ENCODE data around the gene OOSP1. TPM values are rescaled to one million over a fixed set of nuclear protein-coding genes. Genes with fewer than 3 reads are reported as not detected.
"Not testable (repeated sequence)": the region's sequence is repeated elsewhere in the genome, so short reads cannot be mapped to it uniquely, and the experiment has no call there.

Gene OOSP1
- total RNA-seq, 4 donors from 2014 or later, result not detected

DNA sequence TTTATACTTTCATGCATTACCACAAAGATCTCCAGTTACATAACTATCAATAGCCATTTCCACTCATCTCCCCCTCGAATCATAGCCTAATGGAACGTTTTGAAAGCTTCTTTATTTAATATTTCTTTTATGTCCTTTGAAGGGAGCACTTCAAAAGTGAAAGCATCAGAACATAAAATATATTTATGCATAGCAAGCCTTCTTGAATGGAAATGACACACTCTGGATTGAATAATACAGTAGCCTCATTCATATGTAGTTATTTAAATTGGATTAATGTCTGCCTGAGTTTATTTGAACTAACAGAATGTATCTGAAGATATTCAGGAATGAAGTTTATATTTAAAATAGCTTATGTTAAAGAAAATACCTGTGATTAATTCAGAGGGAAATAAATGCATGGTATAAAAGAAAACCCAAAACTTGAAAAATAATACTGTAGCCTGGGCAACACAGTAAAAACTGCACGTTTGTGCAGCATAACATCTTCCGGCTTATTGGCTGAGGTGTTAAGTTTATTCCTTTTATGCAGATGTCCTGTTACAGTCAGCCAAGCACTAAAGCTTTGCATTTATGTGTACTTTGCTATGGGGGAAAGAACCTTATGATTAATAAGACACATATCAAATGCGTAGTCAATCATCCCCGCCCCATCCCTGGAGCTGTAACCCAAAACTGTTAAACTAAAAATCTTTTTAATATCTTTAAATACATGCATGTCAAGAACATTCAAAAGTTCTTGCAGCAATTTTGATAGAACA lies 37.7 kb upstream of the OOSP1 start:
- no peak for ATAC-seq (ENCODE audit: low FRiP score)
- TF ChIP-seq, protein P1, sequence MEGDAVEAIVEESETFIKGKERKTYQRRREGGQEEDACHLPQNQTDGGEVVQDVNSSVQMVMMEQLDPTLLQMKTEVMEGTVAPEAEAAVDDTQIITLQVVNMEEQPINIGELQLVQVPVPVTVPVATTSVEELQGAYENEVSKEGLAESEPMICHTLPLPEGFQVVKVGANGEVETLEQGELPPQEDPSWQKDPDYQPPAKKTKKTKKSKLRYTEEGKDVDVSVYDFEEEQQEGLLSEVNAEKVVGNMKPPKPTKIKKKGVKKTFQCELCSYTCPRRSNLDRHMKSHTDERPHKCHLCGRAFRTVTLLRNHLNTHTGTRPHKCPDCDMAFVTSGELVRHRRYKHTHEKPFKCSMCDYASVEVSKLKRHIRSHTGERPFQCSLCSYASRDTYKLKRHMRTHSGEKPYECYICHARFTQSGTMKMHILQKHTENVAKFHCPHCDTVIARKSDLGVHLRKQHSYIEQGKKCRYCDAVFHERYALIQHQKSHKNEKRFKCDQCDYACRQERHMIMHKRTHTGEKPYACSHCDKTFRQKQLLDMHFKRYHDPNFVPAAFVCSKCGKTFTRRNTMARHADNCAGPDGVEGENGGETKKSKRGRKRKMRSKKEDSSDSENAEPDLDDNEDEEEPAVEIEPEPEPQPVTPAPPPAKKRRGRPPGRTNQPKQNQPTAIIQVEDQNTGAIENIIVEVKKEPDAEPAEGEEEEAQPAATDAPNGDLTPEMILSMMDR (IDR thresholded peaks at IDR 0.05), result no peak
- no peak for DNase-seq (ENCODE audit: low spot score)

DNA sequence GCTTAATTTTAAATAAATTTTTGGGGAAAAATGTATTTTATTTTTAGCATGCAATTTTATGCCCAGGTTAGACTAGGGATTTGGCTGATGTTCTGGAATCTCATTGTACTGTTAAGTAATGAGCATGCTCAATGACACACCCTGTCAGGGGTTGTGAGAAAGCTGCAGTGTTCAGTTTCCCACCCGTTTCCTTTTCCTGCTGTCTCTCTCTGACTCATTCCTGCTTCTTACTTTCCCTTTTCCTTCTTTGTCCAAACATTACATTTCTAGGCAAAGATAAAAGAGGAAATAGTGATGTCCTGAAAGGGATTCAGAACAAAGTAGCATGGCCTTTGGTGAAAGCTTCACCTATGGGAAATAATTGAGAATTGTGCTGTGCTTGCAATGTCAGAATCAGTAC lies 36.9 kb upstream of the OOSP1 start:
- TF ChIP-seq, protein P1 (IDR thresholded peaks at IDR 0.05), result no peak
- DNase-seq (ENCODE audit: low spot score) (no peak), ATAC-seq (ENCODE audit: low FRiP score) (no peak)

DNA sequence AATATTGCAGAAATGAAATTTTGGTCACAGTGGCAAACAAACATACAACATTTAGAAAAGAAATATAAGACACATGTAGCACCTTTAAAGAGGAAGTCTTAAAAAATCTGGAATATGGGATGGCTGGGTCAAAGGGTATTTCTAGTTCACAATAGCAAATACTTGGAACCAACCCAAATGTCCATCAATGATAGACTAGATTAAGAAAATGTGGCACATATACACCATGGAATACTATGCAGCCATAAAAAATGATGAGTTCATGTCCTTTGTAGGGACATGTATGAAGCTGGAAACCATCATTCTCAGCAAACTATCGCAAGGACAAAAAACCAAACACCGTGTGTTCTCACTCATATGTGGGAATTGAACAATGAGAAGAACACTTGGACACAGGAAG lies 34.7 kb upstream of the OOSP1 start:
- ATAC-seq (ENCODE audit: low FRiP score); DNase-seq (ENCODE audit: low spot score): not testable (repeated sequence)

DNA sequence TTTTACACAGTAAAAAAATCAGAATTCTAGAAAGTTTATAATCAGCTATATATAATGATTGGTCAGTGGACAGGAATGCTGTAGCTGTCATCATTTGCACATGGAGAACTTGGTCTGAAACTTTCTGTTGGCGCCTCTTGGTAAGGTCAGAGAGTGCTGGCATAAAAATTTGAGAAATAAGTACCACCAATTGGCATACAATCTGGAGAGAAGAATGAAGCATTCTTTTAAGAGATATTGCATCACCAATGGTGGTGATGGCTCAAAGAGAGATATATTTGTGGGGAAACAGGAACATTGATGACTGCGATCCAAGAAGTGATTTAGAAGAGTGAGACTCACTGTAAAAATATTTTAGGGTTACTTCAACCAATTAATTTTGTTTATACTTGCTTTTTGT lies 19.8 kb upstream of the OOSP1 start:
- DNase-seq (ENCODE audit: low spot score) (no peak), ATAC-seq (ENCODE audit: low FRiP score) (no peak)
- TF ChIP-seq, protein P1 (IDR thresholded peaks at IDR 0.05), result no peak

DNA sequence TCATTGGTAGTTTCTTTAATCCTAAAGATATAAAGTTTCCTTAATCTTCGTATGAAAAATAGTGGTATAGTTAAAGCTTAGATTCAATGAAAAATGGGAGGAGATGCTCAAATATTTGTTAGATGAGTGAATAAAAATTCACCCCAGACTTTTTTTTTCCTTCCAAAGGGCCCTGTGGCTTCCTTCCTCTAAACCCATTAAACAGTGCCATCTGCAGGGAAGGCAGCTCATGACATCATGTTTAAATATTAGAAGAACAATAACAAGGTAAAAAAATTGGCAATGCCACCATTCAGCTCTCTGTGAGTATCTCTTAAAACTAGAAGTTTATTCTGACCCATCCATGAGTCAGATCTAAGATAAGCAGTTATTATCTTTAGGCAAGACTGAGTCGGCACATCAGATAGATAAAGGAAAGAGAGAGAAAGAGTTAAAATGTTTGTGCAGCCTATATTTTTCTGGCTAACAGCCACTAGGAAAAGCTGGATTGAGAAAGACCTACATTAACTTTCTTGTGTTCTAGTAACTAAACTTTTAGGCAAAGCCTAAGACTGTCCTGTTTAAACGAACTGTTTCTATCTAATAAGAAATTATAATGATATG lies 19.1 kb upstream of the OOSP1 start:
- TF ChIP-seq, protein P1 (IDR thresholded peaks at IDR 0.05), result no peak
- ATAC-seq (ENCODE audit: low FRiP score), result no peak
- DNase-seq (ENCODE audit: low spot score), result no peak

DNA sequence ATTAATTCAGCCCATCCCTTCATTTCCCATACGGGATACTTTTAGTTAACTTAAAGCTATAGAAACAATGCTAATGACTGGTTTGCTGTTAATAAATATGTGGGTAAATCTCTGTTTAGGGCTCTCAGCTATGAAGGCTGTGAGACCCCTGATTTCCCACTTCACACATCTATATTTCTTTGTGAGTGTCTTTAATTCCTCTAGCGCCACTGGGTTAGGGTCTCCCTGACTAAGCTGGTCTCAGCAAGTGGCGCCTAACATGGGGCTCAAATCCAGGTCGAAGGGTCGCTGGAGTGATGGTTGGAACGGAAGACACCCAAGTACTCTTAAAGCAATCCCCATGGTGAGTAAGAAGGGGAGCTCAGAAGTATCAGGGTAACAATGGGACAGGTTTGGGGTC lies 14.4 kb upstream of the OOSP1 start:
- TF ChIP-seq, protein P1 (IDR thresholded peaks at IDR 0.05), result no peak
- ATAC-seq (ENCODE audit: low FRiP score) (no peak), DNase-seq (ENCODE audit: low spot score) (no peak)

DNA sequence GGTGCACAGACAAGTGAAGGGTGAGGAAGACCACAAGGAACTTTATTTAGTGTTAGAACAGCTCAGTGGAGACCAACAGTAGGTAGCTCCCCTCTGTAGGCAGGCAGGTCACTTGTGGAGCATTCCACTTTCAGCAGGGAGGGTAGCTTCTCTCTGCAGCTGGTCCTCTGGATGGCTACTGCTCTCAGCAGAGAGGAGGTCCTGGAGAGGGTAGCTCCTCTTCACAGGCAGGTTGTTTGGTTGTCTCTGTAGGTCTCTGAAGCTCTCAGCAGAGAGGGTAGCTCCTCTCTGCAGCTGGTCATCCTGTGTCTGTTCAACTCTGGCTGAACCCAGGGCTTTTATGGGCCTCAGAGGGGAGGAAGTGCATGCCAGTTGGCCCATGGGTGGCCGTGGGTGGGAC lies 6.5 kb upstream of the OOSP1 start:
- TF ChIP-seq, protein P1 (IDR thresholded peaks at IDR 0.05), result no peak
- no peak for ATAC-seq (ENCODE audit: low FRiP score)

More for the DNA sequence above, 6.5 kb upstream of the OOSP1 start:
- no peak for DNase-seq (ENCODE audit: low spot score)
